B cell (primary cell): ENCODE measurements around the gene PPFIA1. TPM values are rescaled to one million over a fixed set of nuclear protein-coding genes. Genes with fewer than 3 reads are reported as not detected.

ENCODE experiments used
- ATAC-seq: fragments of 200-7000 bp; cut with Tn5 transposase; one replicate; pipeline ENCODE4 v1.10.0; 2021; ENCODE audit warnings: low read depth, mild to moderate bottlenecking, moderate number of reproducible peaks, moderate library complexity
- CTCF ChIA-PET: fragments of 350-600 bp; sonication (Branson Sonifier 250); formaldehyde crosslinking; loops from one replicate; lab custom pipeline; 2021; ENCODE audit warnings: antibody characterized with exemption, inconsistent platforms; lab: Charles Lee
- POLR2A ChIA-PET: fragments of 350-600 bp; sonication (Branson Sonifier 250); formaldehyde crosslinking; loops from one replicate; lab custom pipeline; 2021; ENCODE audit warnings: antibody characterized with exemption; lab: Charles Lee
- DNase-seq: peaks from one replicate; pipeline ENCODE4 v3.0.0; 2013
- H2AFZ ChIP-seq: 2 replicates; pipeline ENCODE4 v1.6.1; 2012; ENCODE audit warnings: mild to moderate bottlenecking, low read depth, low read length; ENCODE audit not compliant: insufficient read depth, poor library complexity, severe bottlenecking
- H3K27ac ChIP-seq, 2 donors: 1 replicate in 1 of 2; 2 replicates in 1 of 2; pipeline ENCODE4 v1.5.1; 2012 to 2013; ENCODE audit warnings: low read length in 2 of 2, mild to moderate bottlenecking in 2 of 2, moderate library complexity in 1 of 2
- H3K27me3 ChIP-seq, 4 experiments: fragments of 200-600 bp in 1 of 4; sonication (generic) in 1 of 4; replicated peaks in 1 of 4; 1 replicate in 2 of 4; 2 replicates in 2 of 4; pipeline versions ENCODE4 v1.6.1 to v1.7.0; 2013 to 2016; ENCODE audit warnings: low read length in 3 of 4, mild to moderate bottlenecking in 2 of 4, mixed read lengths in 1 of 4, moderate library complexity in 1 of 4; ENCODE audit not compliant: insufficient read depth in 4 of 4, control insufficient read depth in 3 of 4; ENCODE audit errors: control extremely low read depth in 1 of 4
- H3K36me3 ChIP-seq, 2 experiments: replicated peaks in 1 of 2; 1 replicate in 1 of 2; 2 replicates in 1 of 2; pipeline versions ENCODE4 v1.6.1 to v1.7.1; 2013; ENCODE audit warnings: low read length in 1 of 2; ENCODE audit not compliant: insufficient read depth in 2 of 2, control insufficient read depth in 1 of 2; ENCODE audit errors: control extremely low read depth in 1 of 2, extremely low read depth in 1 of 2
- H3K4me1 ChIP-seq, 2 donors: fragments of 200-600 bp in 1 of 2; sonication (generic) in 1 of 2; 1 replicate in 1 of 2; 2 replicates in 1 of 2; pipeline versions ENCODE4 v1.5.1 to v1.6.1; 2013 to 2017; ENCODE audit warnings: low read length in 2 of 2; ENCODE audit not compliant: control insufficient read depth in 2 of 2, insufficient read depth in 2 of 2
- H3K4me2 ChIP-seq: replicated peaks from 2 replicates; pipeline ENCODE3; 2012; ENCODE audit warnings: mild to moderate bottlenecking, low read depth, low read length; ENCODE audit not compliant: poor library complexity, severe bottlenecking
- H3K4me3 ChIP-seq, 5 experiments: fragments of 200-600 bp in 1 of 5; sonication (generic) in 1 of 5; 1 replicate in 3 of 5; 2 replicates in 2 of 5; pipeline versions ENCODE4 v1.5.1 to v1.7.0; 2011 to 2016; ENCODE audit warnings: low read length in 4 of 5, mild to moderate bottlenecking in 4 of 5, low read depth in 2 of 5, control low read depth in 1 of 5, moderate library complexity in 1 of 5; ENCODE audit not compliant: insufficient read depth in 1 of 5; ENCODE audit errors: control extremely low read depth in 1 of 5, extremely low read depth in 1 of 5
- H3K79me2 ChIP-seq: fragments of 200-600 bp; sonication (generic); one replicate; pipeline ENCODE4 v1.6.0; 2016; ENCODE audit warnings: low read length; ENCODE audit not compliant: control insufficient read depth, insufficient read depth
- H3K9ac ChIP-seq: fragments of 200-600 bp; sonication (generic); 2 replicates; pipeline ENCODE4 v1.6.1; 2017; ENCODE audit warnings: mild to moderate bottlenecking, low read length, moderate library complexity
- H3K9me3 ChIP-seq, 3 donors: one replicate each; pipeline versions ENCODE4 v1.6.1 to v1.7.1; 2013; ENCODE audit warnings: low read length in 2 of 3; ENCODE audit not compliant: control insufficient read depth in 2 of 3, insufficient read depth in 1 of 3; ENCODE audit errors: control extremely low read depth in 1 of 3
- H4K20me1 ChIP-seq: 2 replicates; pipeline ENCODE4 v1.6.0; 2012; ENCODE audit warnings: mild to moderate bottlenecking, low read length; ENCODE audit not compliant: insufficient read depth, control insufficient read depth, poor library complexity, severe bottlenecking
- H3K27ac Mint-ChIP-seq: one replicate; pipeline ENCODE4 v1.8.0; 2021; ENCODE audit warnings: mixed read lengths
- H3K27me3 Mint-ChIP-seq: one replicate; pipeline ENCODE4 v1.8.0; 2021; ENCODE audit warnings: mixed read lengths
- H3K4me1 Mint-ChIP-seq: one replicate; pipeline ENCODE4 v1.8.0; 2021; ENCODE audit warnings: mixed read lengths
- H3K4me3 Mint-ChIP-seq: one replicate; pipeline ENCODE4 v1.8.0; 2021; ENCODE audit warnings: mixed read lengths
- H3K9me3 Mint-ChIP-seq: one replicate; pipeline ENCODE4 v1.8.0; 2022; ENCODE audit warnings: mixed read lengths; ENCODE audit not compliant: insufficient read depth
- CTCF ChIP-seq: fragments of 200-600 bp; IDR thresholded peaks from one replicate; pipeline ENCODE4 v1.8.0; 2022; ENCODE audit warnings: antibody characterized with exemption, mild to moderate bottlenecking
- EZH2 ChIP-seq: IDR thresholded peaks from 2 replicates; pipeline ENCODE4 v1.6.1; 2012; ENCODE audit warnings: borderline replicate concordance, low read depth, mild to moderate bottlenecking, moderate library complexity, low read length; ENCODE audit not compliant: insufficient read depth, poor library complexity, severe bottlenecking
- WGBS: methylation state at CpG from one replicate; pipeline ENCODE4 v1.1.5; 2013; ENCODE audit warnings: missing lambda C conversion rate; ENCODE audit not compliant: insufficient coverage; 5-methylcytosine and 5-hydroxymethylcytosine counted together
- intact Hi-C: fragments of 100-400 bp; cut with micrococcal nuclease; formaldehyde crosslinking; loops from one replicate; pipeline ENCODE4 v1.10.0; 2022
- polyA plus RNA-seq: library from polyadenylated mRNA; depleted of rRNA; stranded (reverse); fragments of >200 nt; gene quantifications from 2 replicates; pipeline ENCODE4 v1.2.3, GENCODE V29; 2012
- total RNA-seq, 2 donors: library from RNA; stranded (reverse); fragments of 120-200 nt in 1 of 2; gene quantifications; 1 replicate in 1 of 2; 2 replicates in 1 of 2; pipeline versions ENCODE4 v1.2.3 to v1.2.4, GENCODE V29; 2013 to 2022

PPFIA1 gene
- total and polyA plus RNA-seq, 2 donors (not counting 1 experiment from before 2014, with no cell fraction given) = 21.8 to 70.4 TPM

DNA sequence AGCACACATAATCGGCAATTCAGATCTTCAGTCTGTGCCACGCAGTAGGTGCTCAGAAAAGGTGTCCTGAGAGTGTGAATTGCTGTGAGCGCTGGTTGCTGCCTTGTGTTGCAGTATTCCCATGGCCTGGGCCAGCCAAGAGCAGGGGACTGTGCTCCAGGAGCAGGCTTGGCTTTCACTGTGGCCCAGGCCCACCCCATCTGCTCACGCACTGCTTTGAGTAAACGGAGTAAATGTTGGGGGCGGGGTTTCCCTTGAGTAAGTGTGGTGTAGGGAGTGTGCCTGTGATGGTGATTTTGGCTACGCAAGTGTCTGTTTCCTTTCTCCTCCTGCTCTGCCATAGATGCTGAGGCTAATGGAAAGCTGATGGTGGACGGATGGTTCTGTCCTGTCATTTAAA is 130.2 kb downstream of the PPFIA1 start:
- Histone ChIP-seq H3K27me3 (peaks cover 0 to 44% (median 17%) of the 10 kb centered on the region in 4 experiments), H4K20me1 (peaks cover 19% of the 10 kb centered on the region), H3K4me1 (peaks cover 33 to 37% of the 10 kb centered on the region in 2 donors), H3K9ac (no peak overlapping the region), H3K36me3 (no peaks in the 10 kb centered on the region), H3K27ac (no peak overlapping the region), H3K9me3 (peaks cover 0 to 22% (median 0%) of the 10 kb centered on the region in 3 donors), H3K4me2 (no peak overlapping the region), H2AFZ (no peak overlapping the region), H3K4me3 (no peak overlapping the region), H3K79me2 (no peaks in the 10 kb centered on the region)
- intact Hi-C loops = no loop called here
- H3K27ac Mint-ChIP-seq = no peak overlapping the region
- TF ChIP-seq EZH2 (no peak), CTCF (no peak)
- CTCF ChIA-PET = no interaction called here
- H3K9me3 Mint-ChIP-seq = no peaks in the 10 kb centered on the region
- WGBS = 79% methylated on average over 5 of the region's 8 CpGs
- no peak for DNase-seq
- H3K4me1 Mint-ChIP-seq = peaks cover 30% of the 10 kb centered on the region
- no peak for ATAC-seq
- POLR2A ChIA-PET = no interaction called here
- no peak overlapping the region for H3K4me3 Mint-ChIP-seq
- H3K27me3 Mint-ChIP-seq = peaks cover 16% of the 10 kb centered on the region

DNA sequence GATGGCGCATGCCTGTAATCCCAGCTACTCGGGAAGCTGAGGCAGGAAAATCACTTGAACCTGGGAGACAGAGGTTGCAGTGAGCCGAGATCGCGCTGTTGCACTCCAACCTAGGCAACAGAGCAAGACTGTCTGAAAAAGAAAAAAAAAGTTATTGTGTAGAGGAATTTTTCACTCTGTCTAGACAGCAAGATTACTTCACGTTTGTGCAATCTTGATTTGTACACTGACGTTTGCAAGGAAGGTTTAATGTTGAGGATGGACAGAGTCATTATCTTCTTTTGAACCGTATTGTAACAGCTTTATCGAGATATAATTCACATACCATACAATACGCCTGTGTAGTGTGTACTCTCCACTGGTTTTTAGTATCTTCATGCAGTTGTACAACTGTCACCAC is 131.5 kb downstream of the PPFIA1 start:
- TF ChIP-seq EZH2 = no peak
- Histone ChIP-seq H3K9me3 (peaks cover 0 to 24% (median 0%) of the 10 kb centered on the region in 3 donors), H2AFZ (no peak overlapping the region), H3K9ac (no peak overlapping the region), H4K20me1 (peaks cover 19% of the 10 kb centered on the region), H3K4me2 (no peak overlapping the region), H3K4me1 (peaks cover 24 to 27% of the 10 kb centered on the region in 2 donors), H3K4me3 (no peak overlapping the region), H3K27me3 (peaks cover 0 to 32% (median 10%) of the 10 kb centered on the region in 4 experiments), H3K36me3 (no peaks in the 10 kb centered on the region), H3K79me2 (no peaks in the 10 kb centered on the region), H3K27ac (no peak overlapping the region)
- H3K27me3 Mint-ChIP-seq = peaks cover 16% of the 10 kb centered on the region
- ChIA-PET CTCF (no interaction called here), POLR2A (no interaction called here)
- WGBS = 84% methylated on average over 5 of the region's 10 CpGs
- no peak overlapping the region for H3K27ac Mint-ChIP-seq
- no peak overlapping the region for H3K4me3 Mint-ChIP-seq
- DNase-seq (no peak), ATAC-seq (no peak)
- no peaks in the 10 kb centered on the region for H3K9me3 Mint-ChIP-seq
- peaks cover 26% of the 10 kb centered on the region for H3K4me1 Mint-ChIP-seq
- intact Hi-C loops = no loop called here
